H1 (cell line): ENCODE results near the gene IFNK. TPM values are rescaled to one million over a fixed set of nuclear protein-coding genes. Genes with fewer than 3 reads are reported as not detected.
A peak's percentile ranks its signal among the peaks of the same experiment; 100 is the strongest.

ENCODE experiments used
- CTCF ChIA-PET: fragments of 300-600 bp; sonication (Branson Sonifier 250); formaldehyde crosslinking; loops from one replicate; lab custom pipeline; 2021; ENCODE audit not compliant: partially characterized antibody; lab: Charles Lee
- POLR2A ChIA-PET: fragments of 300-600 bp; sonication (Branson Sonifier 250); formaldehyde crosslinking; loops from one replicate; lab custom pipeline; 2021; ENCODE audit warnings: inconsistent platforms; ENCODE audit not compliant: partially characterized antibody; lab: Charles Lee
- DNase-seq, 2 experiments: peaks; one replicate each; pipeline versions ENCODE4 v3.0.0 to v3.0.0-alpha.2; 2010 to 2022; ENCODE audit warnings: low spot score in 2 of 2, low read depth in 1 of 2, mixed read lengths in 1 of 2
- FAIRE-seq: peaks from 2 replicates; lab custom pipeline; 2011; peaks lifted over from hg19 to GRCh38; lab: Jason Lieb, UNC
- H2AFZ ChIP-seq: 2 replicates; pipeline ENCODE4 v1.8.1; 2012; ENCODE audit warnings: low read length, inconsistent platforms
- H2AK5ac ChIP-seq: 2 replicates; pipeline ENCODE4 v1.6.1; 2013; ENCODE audit warnings: low read depth, low read length
- H2BK120ac ChIP-seq: replicated peaks from 2 replicates; pipeline ENCODE3; 2013; ENCODE audit warnings: low read depth, low read length, inconsistent platforms
- H2BK12ac ChIP-seq: 2 replicates; pipeline ENCODE4 v1.6.1; 2013; ENCODE audit warnings: low read depth, low read length
- H2BK15ac ChIP-seq: 2 replicates; pipeline ENCODE4 v1.6.1; 2013; ENCODE audit warnings: low read length
- H2BK20ac ChIP-seq: 2 replicates; pipeline ENCODE4 v1.6.1; 2013; ENCODE audit warnings: low read length
- H2BK5ac ChIP-seq: 2 replicates; pipeline ENCODE4 v1.6.1; 2013; ENCODE audit warnings: low read depth, low read length
- H3K14ac ChIP-seq: 2 replicates; pipeline ENCODE4 v1.6.1; 2013; ENCODE audit warnings: inconsistent platforms; ENCODE audit not compliant: insufficient read length
- H3K18ac ChIP-seq: 2 replicates; pipeline ENCODE4 v1.6.1; 2013; ENCODE audit warnings: low read length; ENCODE audit errors: extremely low read depth
- H3K23ac ChIP-seq: 2 replicates; pipeline ENCODE4 v1.6.1; 2013; ENCODE audit warnings: inconsistent platforms; ENCODE audit not compliant: insufficient read length
- H3K23me2 ChIP-seq: 2 replicates; pipeline ENCODE4 v1.6.1; 2013; ENCODE audit warnings: low read depth, low read length
- H3K27ac ChIP-seq: 2 replicates; pipeline ENCODE4 v1.6.1; 2011; ENCODE audit warnings: low read depth, low read length, inconsistent platforms
- H3K27me3 ChIP-seq, 4 experiments: replicated peaks in 1 of 4; 1 replicate in 1 of 4; 2 replicates in 3 of 4; pipeline versions ENCODE4 v1.6.1 to v1.8.1; 2011 to 2013; ENCODE audit warnings: low read length in 3 of 4, mild to moderate bottlenecking in 3 of 4, inconsistent platforms in 2 of 4, mixed read lengths in 2 of 4, moderate library complexity in 1 of 4; ENCODE audit not compliant: control insufficient read depth in 3 of 4, insufficient read depth in 3 of 4; ENCODE audit errors: extremely low read depth in 1 of 4
- H3K36me3 ChIP-seq, 4 experiments: 2 replicates each; pipeline versions ENCODE4 v1.6.1 to v1.8.1; 2011 to 2013; ENCODE audit warnings: mild to moderate bottlenecking in 4 of 4, low read length in 3 of 4, moderate library complexity in 2 of 4, control low read depth in 1 of 4, inconsistent platforms in 1 of 4; ENCODE audit not compliant: insufficient read depth in 4 of 4, control insufficient read depth in 2 of 4
- H3K4ac ChIP-seq: replicated peaks from 2 replicates; pipeline ENCODE3; 2013; ENCODE audit warnings: low read length, low read depth, mixed read lengths, inconsistent platforms; ENCODE audit not compliant: insufficient read length
- H3K4me1 ChIP-seq, 4 experiments: replicated peaks in 1 of 4; 1 replicate in 1 of 4; 2 replicates in 3 of 4; pipeline versions ENCODE4 v1.6.1 to v1.8.1; 2011 to 2013; ENCODE audit warnings: low read length in 3 of 4, inconsistent platforms in 2 of 4, mixed read lengths in 1 of 4; ENCODE audit not compliant: insufficient read depth in 4 of 4, control insufficient read depth in 3 of 4
- H3K4me2 ChIP-seq, 2 experiments: 2 replicates each; pipeline versions ENCODE4 v1.6.1 to v1.8.1; 2011 to 2013; ENCODE audit warnings: low read depth in 2 of 2, low read length in 2 of 2, control low read depth in 1 of 2, inconsistent platforms in 1 of 2, mild to moderate bottlenecking in 1 of 2; ENCODE audit not compliant: insufficient read depth in 1 of 2
- H3K4me3 ChIP-seq, 4 experiments: fragments of 200-600, 300-600 bp in 1 of 4; sonication (generic), shearing (Covaris generic), sonication (Bioruptor Twin) in 1 of 4; 2 replicates each; pipeline versions ENCODE4 v1.5.1 to v1.8.1; 2011 to 2016; ENCODE audit warnings: low read length in 4 of 4, low read depth in 3 of 4, control low read depth in 2 of 4, inconsistent platforms in 2 of 4, mild to moderate bottlenecking in 2 of 4, mixed read lengths in 1 of 4, moderate library complexity in 1 of 4; ENCODE audit not compliant: insufficient read depth in 2 of 4; ENCODE audit errors: extremely low read depth in 1 of 4
- H3K56ac ChIP-seq: replicated peaks from 2 replicates; pipeline ENCODE3; 2013; ENCODE audit warnings: low read depth, mild to moderate bottlenecking, mixed read lengths, low read length, inconsistent platforms; ENCODE audit not compliant: insufficient read length
- H3K79me1 ChIP-seq: 2 replicates; pipeline ENCODE4 v1.6.1; 2013; ENCODE audit warnings: low read depth, low read length, control low read depth
- H3K79me2 ChIP-seq, 2 experiments: 2 replicates each; pipeline versions ENCODE4 v1.6.1 to v1.8.1; 2012 to 2013; ENCODE audit warnings: low read length in 2 of 2, mild to moderate bottlenecking in 2 of 2, inconsistent platforms in 1 of 2; ENCODE audit not compliant: insufficient read depth in 2 of 2, control insufficient read depth in 1 of 2
- H3K9ac ChIP-seq, 4 experiments: replicated peaks in 1 of 4; 1 replicate in 1 of 4; 2 replicates in 3 of 4; pipeline versions ENCODE4 v1.6.1 to v1.8.1; 2011 to 2013; ENCODE audit warnings: low read depth in 3 of 4, low read length in 3 of 4, control low read depth in 2 of 4, mild to moderate bottlenecking in 2 of 4, moderate library complexity in 2 of 4, inconsistent platforms in 1 of 4; ENCODE audit errors: extremely low read depth in 1 of 4
- H3K9me3 ChIP-seq, 2 experiments: 2 replicates each; pipeline versions ENCODE4 v1.6.1 to v1.8.1; 2012 to 2013; ENCODE audit warnings: mild to moderate bottlenecking in 2 of 2, moderate library complexity in 2 of 2, control low read depth in 1 of 2, inconsistent platforms in 1 of 2, low read depth in 1 of 2, low read length in 1 of 2, mixed read lengths in 1 of 2; ENCODE audit not compliant: insufficient read depth in 2 of 2
- H4K20me1 ChIP-seq, 2 experiments: replicated peaks in 1 of 2; 2 replicates each; pipeline versions ENCODE3 to v1.8.1; 2011 to 2013; ENCODE audit warnings: inconsistent platforms in 2 of 2, low read length in 2 of 2, mild to moderate bottlenecking in 1 of 2; ENCODE audit not compliant: insufficient read depth in 2 of 2, control insufficient read depth in 1 of 2
- H4K5ac ChIP-seq: 2 replicates; pipeline ENCODE4 v1.6.1; 2013; ENCODE audit warnings: low read length, low read depth, mixed read lengths, inconsistent platforms; ENCODE audit not compliant: insufficient read length
- H4K8ac ChIP-seq: 2 replicates; pipeline ENCODE4 v1.8.0; 2013; ENCODE audit warnings: mild to moderate bottlenecking, moderate library complexity, low read length, inconsistent platforms; ENCODE audit not compliant: insufficient read depth; ENCODE audit errors: extremely low read depth
- H4K91ac ChIP-seq: replicated peaks from 2 replicates; pipeline ENCODE3; 2013; ENCODE audit warnings: low read length, mixed read lengths, inconsistent platforms; ENCODE audit not compliant: insufficient read length
- CBX5 ChIP-seq: fragments of 300-800, 300-1000 bp; sonication (generic); IDR thresholded peaks from 2 replicates; pipeline ENCODE4 v1.7.1; 2016; ENCODE audit warnings: antibody characterized with exemption, low read length, low read depth
- EZH2 ChIP-seq: fragments of 200-600 bp; sonication (generic); IDR thresholded peaks from 2 replicates; pipeline ENCODE4 v1.7.1; 2012; ENCODE audit warnings: low read depth, mild to moderate bottlenecking, moderate library complexity, low read length, inconsistent platforms; ENCODE audit not compliant: severe bottlenecking
- KDM4A ChIP-seq: IDR thresholded peaks from one replicate; pipeline ENCODE4 v1.7.1; 2012; ENCODE audit warnings: low read depth, mild to moderate bottlenecking, moderate library complexity, low read length, inconsistent platforms; ENCODE audit not compliant: severe bottlenecking
- PHF8 ChIP-seq: fragments of 200-600 bp; sonication (generic); conservative IDR thresholded peaks from 2 replicates; pipeline ENCODE4 v1.7.1; 2012; ENCODE audit warnings: low read depth, mild to moderate bottlenecking, inconsistent platforms, low read length, moderate library complexity
- POLR2A ChIP-seq, 2 experiments: IDR thresholded peaks; 1 replicate in 1 of 2; 2 replicates in 1 of 2; pipeline ENCODE4 v1.6.1; 2011; ENCODE audit warnings: low read depth in 2 of 2, low read length in 2 of 2, mild to moderate bottlenecking in 2 of 2; ENCODE audit errors: control extremely low read depth in 1 of 2
- SUZ12 ChIP-seq: fragments of 200-600 bp; sonication (generic); IDR thresholded peaks from 2 replicates; pipeline ENCODE4 v1.6.1; 2012; ENCODE audit warnings: mild to moderate bottlenecking, inconsistent platforms, low read length, moderate library complexity, mixed read lengths
- ZNF274 ChIP-seq: IDR thresholded peaks from 2 replicates; pipeline ENCODE4 v1.7.0; 2012; ENCODE audit warnings: low read length, borderline replicate concordance; ENCODE audit errors: extremely low read depth
- WGBS, 2 experiments: shearing (Covaris generic) in 1 of 2; methylation state at CpG; one replicate each; pipeline versions ENCODE4 v1.1.6 to v1.1.7; 2013 to 2015; ENCODE audit warnings: low lambda C conversion rate in 2 of 2, mixed read lengths in 2 of 2, inconsistent platforms in 1 of 2, low coverage in 1 of 2, missing lambda C conversion rate in 1 of 2; ENCODE audit not compliant: insufficient replicate concordance in 2 of 2, insufficient coverage in 1 of 2, insufficient read length in 1 of 2; ENCODE audit errors: extremely low coverage in 1 of 2, missing lambda C conversion rate in 1 of 2; 5-methylcytosine and 5-hydroxymethylcytosine counted together
- polyA plus RNA-seq, 7 experiments: library from polyadenylated mRNA; depleted of rRNA in 3 of 7; stranded (reverse) in 5 of 7; unstranded in 2 of 7; fragments of >200 nt in 5 of 7; fragments of 200-250 nt in 2 of 7; gene quantifications; 1 replicate in 5 of 7; 2 replicates in 1 of 7; 4 replicates in 1 of 7; pipeline versions ENCODE4 v1.2.1 to v1.2.3, GENCODE V29; 2011 to 2013; ENCODE audit warnings: missing spikeins in 2 of 7, mixed read lengths in 2 of 7
- total RNA-seq: library from RNA; stranded (reverse); fragmentation: NEBNext Ultra II Directional; extraction: Animal tissue kit (Norgen Biotek cat#: 25700); gene quantifications from 2 replicates; pipeline ENCODE4 v1.2.1, GENCODE V29; 2021

Gene IFNK
- total and polyA plus RNA-seq, 2 of the 8 experiments (the other 6 are each of a cell fraction or from before 2014, with no cell fraction given), result not detected

DNA sequence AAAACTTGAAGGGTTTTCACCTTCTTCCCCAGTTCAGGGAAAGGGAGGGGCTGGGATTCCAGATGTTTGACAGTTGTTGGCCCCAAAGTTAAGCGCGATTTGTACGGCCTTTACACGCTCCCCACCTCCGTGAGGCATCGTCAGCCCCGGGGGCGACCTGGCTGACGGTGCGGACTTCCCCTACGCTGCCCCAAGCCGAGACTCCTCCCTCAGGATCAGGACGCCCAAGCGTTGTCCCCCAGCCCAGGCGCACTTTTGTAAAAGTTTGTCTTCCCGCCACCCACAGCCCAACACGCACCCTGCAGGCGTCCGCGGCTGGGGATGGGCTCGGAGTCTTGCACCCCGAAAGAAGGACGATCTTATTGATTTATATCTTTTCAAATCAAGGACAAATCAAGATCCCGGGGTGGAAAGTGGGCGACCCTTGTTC is 4.8 kb downstream of the IFNK start:
- Histone ChIP-seq H2AK5ac (no peak overlapping the region), H3K23ac (no peak overlapping the region), H4K20me1 (no peaks in the 10 kb centered on the region), H3K79me1 (no peaks in the 10 kb centered on the region; the same call in 1 of the 2 replicates), H2BK15ac (peak overlapping the region; percentile 84; the same call in 1 of the 2 replicates)
- POLR2A ChIA-PET, result interaction anchor here (1.1 to 1.3 kb wide), 3 partner anchors 10 to 196 kb away, joined by 3 to 5 read pairs (median 4); no protein-coding TSS in a partner anchor
- peak; percentile 4 to 25; a peak in 1 of 3 replicates for TF ChIP-seq POLR2A (IDR thresholded peaks at IDR 0.05; ENCODE audit: control extremely low read depth in 1 of 2, low read depth in 2 of 2, low read length in 2 of 2)
- TF ChIP-seq ZNF274, result no peak
- TF ChIP-seq PHF8, result 0 out of 2 replicates have a peak, but pooled peaks have one; percentile 8
- TF ChIP-seq EZH2, result peak; percentile 30
- 0 out of 2 replicates have a peak, but pooled peaks have one; percentile 22 for TF ChIP-seq SUZ12
- TF ChIP-seq KDM4A, result peak; percentile 13
- no peak for TF ChIP-seq CBX5
- TF ChIP-seq, all 59 proteins: peak for 5
- H3K4ac ChIP-seq, result no peak overlapping the region
- peak overlapping the region; percentile 17; the same call in 1 of the 2 replicates for H2BK5ac ChIP-seq
- CTCF ChIA-PET, result interaction anchor here (0.6 to 3.3 kb wide), 20 partner anchors 10 to 201 kb away, joined by 3 to 36 read pairs (median 4); no protein-coding TSS in a partner anchor
- peak overlapping the region; percentile 51 to 72 (median 63) for H3K9ac ChIP-seq
- H3K4me2 ChIP-seq, result peak overlapping the region; percentile 98
- no peaks in the 10 kb centered on the region for H3K36me3 ChIP-seq
- H3K56ac ChIP-seq, result no peak overlapping the region
- H3K9me3 ChIP-seq, result no peaks in the 10 kb centered on the region
- peak overlapping the region; percentile 62; the same call in 1 of the 2 replicates for H2AFZ ChIP-seq
- no peak for FAIRE-seq
- H4K5ac ChIP-seq, result peak overlapping the region; percentile 12
- no peak overlapping the region for H3K14ac ChIP-seq
- 2% methylated on average over 20 of the region's 25 CpGs; no CpG with 5 or more reads in 1 of the 2 experiments for WGBS, 2 experiments
- no peak overlapping the region for H2BK120ac ChIP-seq
- H3K27me3 ChIP-seq, result peaks cover 0 to 3% (median under 1%) of the 10 kb centered on the region in 4 experiments; a peak in 2 of 7 replicates
- H4K91ac ChIP-seq, result no peak overlapping the region
- peaks cover 0 to 4% of the 10 kb centered on the region in 2 experiments; a peak in 1 of 4 replicates for H3K79me2 ChIP-seq
- H4K8ac ChIP-seq, result peak overlapping the region; percentile 38; the same call in 1 of the 2 replicates
- H3K18ac ChIP-seq, result peak overlapping the region; percentile 53; the same call in 1 of the 2 replicates
- H3K4me3 ChIP-seq, result peak overlapping the region; percentile 79 to 95 (median 86)
- peak overlapping the region; percentile 67; the same call in 1 of the 2 replicates for H3K27ac ChIP-seq
- H3K23me2 ChIP-seq, result peaks cover 14% of the 10 kb centered on the region; the same call in 1 of the 2 replicates
- H3K4me1 ChIP-seq, result peaks cover 2 to 11% (median 6%) of the 10 kb centered on the region in 4 experiments; a peak in 5 of 7 replicates
- DNase-seq, result peak in 1 of 2 experiments; percentile 74
- H2BK20ac ChIP-seq, result no peak overlapping the region
- H2BK12ac ChIP-seq, result peak overlapping the region; percentile 75; the same call in 1 of the 2 replicates
